ENCODE results near the gene ZMYND10.

The ZMYND10 gene

GRCh38 chr3:50370594-50370993 is 25.1 kb upstream of the ZMYND10 start:
- DNase-seq: no peak

- no peak for DNase-seq
Measured at GRCh38 chr3:50369012-50369670, 23.6 kb upstream of the ZMYND10 start.

GRCh38 chr3:50365842-50366220 is 20.3 kb upstream of the ZMYND10 start:
- DNase-seq: no peak

- DNase-seq: peak; percentile 93
Measured at GRCh38 chr3:50365080-50365841, 19.7 kb upstream of the ZMYND10 start.

- DNase-seq: no peak
Measured at GRCh38 chr3:50364573-50365079, 19.1 kb upstream of the ZMYND10 start.

- no peak for DNase-seq
Measured at GRCh38 chr3:50359760-50360110, 14.2 kb upstream of the ZMYND10 start.

- peak; percentile 96 for DNase-seq
Measured at GRCh38 chr3:50358911-50359759, 13.6 kb upstream of the ZMYND10 start, which contains the start of gene TMEM115. TSS of gene TMEM115 (minus strand) at chr3:50359521. CDS start at chr3:50359063, 458 bp downstream.

- DNase-seq: no peak
Measured at GRCh38 chr3:50358355-50358910, 12.9 kb upstream of the ZMYND10 start.

- no peak for DNase-seq
Measured at GRCh38 chr3:50357481-50357880, 11.9 kb upstream of the ZMYND10 start.

GRCh38 chr3:50356553-50356952 is 11.0 kb upstream of the ZMYND10 start:
- no peak for DNase-seq

- no peak for DNase-seq
Measured at GRCh38 chr3:50355829-50356552, 10.5 kb upstream of the ZMYND10 start.

- no peak for DNase-seq
Measured at GRCh38 chr3:50354850-50355249, 9.3 kb upstream of the ZMYND10 start.

- DNase-seq: no peak
Measured at GRCh38 chr3:50354186-50354764, 8.7 kb upstream of the ZMYND10 start.

GRCh38 chr3:50353245-50354004 is 7.9 kb upstream of the ZMYND10 start:
- no peak for DNase-seq

- no peak for DNase-seq
Measured at GRCh38 chr3:50352781-50353180, 7.2 kb upstream of the ZMYND10 start.

- no peak for DNase-seq
Measured at GRCh38 chr3:50351323-50351697, 5.8 kb upstream of the ZMYND10 start.

GRCh38 chr3:50350527-50351322 is 5.2 kb upstream of the ZMYND10 start, which contains the start of the genes CYB561D2 and NPRL2:
TSS of gene CYB561D2 (plus strand) at chr3:50350862. CDS start at chr3:50351434, 572 bp downstream.
TSS of gene NPRL2 (minus strand) at chr3:50350775. CDS start at chr3:50350652, 123 bp downstream.
- DNase-seq: peak; percentile 98

GRCh38 chr3:50350213-50350526 is 4.6 kb upstream of the ZMYND10 start:
- no peak for DNase-seq

- peak; percentile 73 for DNase-seq
Measured at GRCh38 chr3:50347187-50347813, 1.8 kb upstream of the ZMYND10 start.

GRCh38 chr3:50345008-50345407 is 524 bp downstream of the ZMYND10 start:
- no peak for DNase-seq

Data from central memory CD4-positive, alpha-beta T cell (primary cell).